Prostate gland (tissue), 2 donors: Measurements from ENCODE around the gene SMIM5. TPM values are rescaled to one million over a fixed set of nuclear protein-coding genes. Genes with fewer than 3 reads are reported as not detected.
A peak's percentile ranks its signal among the peaks of the same experiment; 100 is the strongest.

Experiments
- DNase-seq: peaks from one replicate; pipeline ENCODE4 v3.0.0-alpha.2; 2019; ENCODE audit warnings: low spot score
- H3K27ac ChIP-seq, 2 donors: fragments of 200-600 bp; sonication (generic); 2 replicates each; pipeline ENCODE4 v1.5.1; 2017 to 2019
- H3K27me3 ChIP-seq: fragments of 200-600 bp; sonication (generic); replicated peaks from 2 replicates; pipeline ENCODE4 v1.5.1; 2019; ENCODE audit not compliant: insufficient read depth
- H3K36me3 ChIP-seq, 2 donors: fragments of 200-600 bp; sonication (generic); 1 replicate in 1 of 2; 2 replicates in 1 of 2; pipeline versions ENCODE4 v1.5.1 to v1.8.1; 2017 to 2019
- H3K4me1 ChIP-seq: fragments of 200-600 bp; sonication (generic); replicated peaks from 2 replicates; pipeline ENCODE4 v1.5.1; 2019
- H3K4me3 ChIP-seq, 2 donors: fragments of 200-600 bp; sonication (generic); 2 replicates each; pipeline ENCODE4 v1.5.1; 2017 to 2019
- H3K9me3 ChIP-seq: fragments of 200-600 bp; sonication (generic); 2 replicates; pipeline ENCODE4 v1.5.1; 2017
- POLR2A ChIP-seq: fragments of 450-650 bp; IDR thresholded peaks from one replicate; pipeline ENCODE4 v1.6.1; 2016; ENCODE audit warnings: antibody characterized with exemption, mild to moderate bottlenecking
- POLR2AphosphoS5 ChIP-seq: sonication (generic); formaldehyde crosslinking; IDR thresholded peaks from one replicate; pipeline ENCODE4 v1.6.1; 2017; ENCODE audit warnings: antibody characterized with exemption
- whole genome bisulfite sequencing: methylation state at CpG from one replicate; pipeline ENCODE4 v1.1.5; 2018; 5-methylcytosine and 5-hydroxymethylcytosine counted together
- intact Hi-C: fragments of 100-400 bp; cut with DNase I; formaldehyde crosslinking; loops from one replicate; pipeline ENCODE4 v1.14.2; 2022
- total RNA-seq, 2 donors: library from RNA; depleted of rRNA; stranded (reverse); fragments of >200 nt; gene quantifications; one replicate each; pipeline ENCODE4 v1.1.0, GENCODE V29; 2016
- TF ChIP-seq, protein P1 (sequence below), 4 experiments: fragments of 200-600 bp in 2 of 4; fragments of 450-650 bp in 2 of 4; sonication (generic) in 2 of 4; IDR thresholded peaks; 1 replicate in 3 of 4; 2 replicates in 1 of 4; pipeline ENCODE4 v1.5.1; 2016 to 2019; ENCODE audit warnings: antibody characterized with exemption in 4 of 4, mild to moderate bottlenecking in 2 of 4, moderate library complexity in 2 of 4

The SMIM5 gene, protein sequence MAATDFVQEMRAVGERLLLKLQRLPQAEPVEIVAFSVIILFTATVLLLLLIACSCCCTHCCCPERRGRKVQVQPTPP
- total RNA-seq, result 1 to 10 TPM in 1 of 2 donors, under 1 TPM in 1; 0.27 to 4.1 TPM

DNA sequence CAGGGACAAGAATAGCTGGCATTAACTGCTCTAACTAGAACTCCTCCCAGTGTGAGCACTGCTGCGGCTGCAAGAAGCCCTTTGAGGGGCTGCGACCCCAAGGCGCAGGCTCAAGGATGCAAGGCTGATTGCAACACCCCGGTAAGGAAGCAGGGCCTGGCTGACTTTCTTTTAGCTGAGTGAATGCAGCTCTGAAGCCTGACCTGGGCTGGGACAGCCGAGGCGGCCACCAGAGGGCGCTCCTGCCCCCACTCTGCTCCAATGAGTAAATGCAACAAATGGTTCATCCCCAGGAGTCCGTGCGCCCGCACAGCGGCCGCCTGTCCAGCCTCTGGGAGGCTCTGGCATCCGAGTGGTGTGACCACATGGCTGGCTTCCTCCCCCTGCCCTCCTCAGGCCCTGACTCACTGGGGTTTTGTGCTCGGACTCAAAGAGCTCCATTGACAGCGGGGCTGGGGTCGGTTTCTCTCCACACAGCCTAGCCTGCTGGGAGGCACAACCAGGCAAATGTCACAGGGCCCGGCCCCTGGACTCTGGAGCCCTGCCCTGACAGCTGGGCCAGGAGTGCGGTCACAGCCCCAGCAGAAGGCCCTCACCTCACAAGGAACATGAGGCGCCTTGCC, at the start of gene SMIM5:
TSS of gene SMIM5 (plus strand) at position 572 of the 623 bp plus-strand sequence. CDS start 6,768 bp downstream, outside the sequence.
- H3K27ac ChIP-seq, result peak within 1 kb of the TSS; percentile 77 to 78
- peaks cover 15% of the 10 kb centered on the region for H3K4me1 ChIP-seq
- peak; percentile 78 for DNase-seq
- TF ChIP-seq POLR2A (no peak), POLR2AphosphoS5 (peak; percentile 61)
- TF ChIP-seq, protein P1, sequence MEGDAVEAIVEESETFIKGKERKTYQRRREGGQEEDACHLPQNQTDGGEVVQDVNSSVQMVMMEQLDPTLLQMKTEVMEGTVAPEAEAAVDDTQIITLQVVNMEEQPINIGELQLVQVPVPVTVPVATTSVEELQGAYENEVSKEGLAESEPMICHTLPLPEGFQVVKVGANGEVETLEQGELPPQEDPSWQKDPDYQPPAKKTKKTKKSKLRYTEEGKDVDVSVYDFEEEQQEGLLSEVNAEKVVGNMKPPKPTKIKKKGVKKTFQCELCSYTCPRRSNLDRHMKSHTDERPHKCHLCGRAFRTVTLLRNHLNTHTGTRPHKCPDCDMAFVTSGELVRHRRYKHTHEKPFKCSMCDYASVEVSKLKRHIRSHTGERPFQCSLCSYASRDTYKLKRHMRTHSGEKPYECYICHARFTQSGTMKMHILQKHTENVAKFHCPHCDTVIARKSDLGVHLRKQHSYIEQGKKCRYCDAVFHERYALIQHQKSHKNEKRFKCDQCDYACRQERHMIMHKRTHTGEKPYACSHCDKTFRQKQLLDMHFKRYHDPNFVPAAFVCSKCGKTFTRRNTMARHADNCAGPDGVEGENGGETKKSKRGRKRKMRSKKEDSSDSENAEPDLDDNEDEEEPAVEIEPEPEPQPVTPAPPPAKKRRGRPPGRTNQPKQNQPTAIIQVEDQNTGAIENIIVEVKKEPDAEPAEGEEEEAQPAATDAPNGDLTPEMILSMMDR (IDR thresholded peaks at IDR 0.05), result peak; percentile 92 to 97 (median 96)
- 9% methylated on average over 18 of the region's 19 CpGs for WGBS
- H3K36me3 ChIP-seq, result no peaks in the 10 kb centered on the region
- H3K4me3 ChIP-seq, result no peak within 1 kb of the TSS
- H3K27me3 ChIP-seq, result no peaks in the 10 kb centered on the region
- intact Hi-C loops, result loop anchor here (1.0 kb wide), 1 partner anchor 117 kb away; no protein-coding TSS in a partner anchor
- no peaks in the 10 kb centered on the region for H3K9me3 ChIP-seq

DNA sequence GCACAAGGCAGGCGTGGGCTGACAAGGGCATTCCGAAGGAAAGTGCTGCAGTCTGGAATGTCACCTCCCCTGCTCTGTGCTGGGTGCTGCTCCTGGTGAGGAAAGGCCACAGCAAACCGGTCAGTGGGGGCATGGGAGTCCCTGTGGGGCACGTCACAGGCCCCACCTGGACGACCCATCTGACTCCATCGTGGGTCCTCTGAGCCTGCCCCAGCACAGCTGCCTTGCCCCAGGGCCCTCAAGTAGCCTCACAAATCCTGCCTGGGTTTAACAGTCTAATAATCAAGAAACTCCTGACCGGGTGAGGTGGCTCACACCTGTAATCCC, 48.4 kb upstream of the SMIM5 start:
- Histone ChIP-seq H3K4me1 (peaks cover 9% of the 10 kb centered on the region), H3K27me3 (no peaks in the 10 kb centered on the region), H3K36me3 (no peaks in the 10 kb centered on the region), H3K9me3 (no peaks in the 10 kb centered on the region), H3K4me3 (no peak overlapping the region), H3K27ac (no peak overlapping the region)
- no peak for DNase-seq
- intact Hi-C loops, result loop anchor here (5.0 kb wide), 1 partner anchor 158 kb away; no protein-coding TSS in a partner anchor
- no peak for TF ChIP-seq POLR2AphosphoS5
- TF ChIP-seq POLR2A, result no peak
- WGBS, result 97% methylated on average over 7 of the region's 7 CpGs

DNA sequence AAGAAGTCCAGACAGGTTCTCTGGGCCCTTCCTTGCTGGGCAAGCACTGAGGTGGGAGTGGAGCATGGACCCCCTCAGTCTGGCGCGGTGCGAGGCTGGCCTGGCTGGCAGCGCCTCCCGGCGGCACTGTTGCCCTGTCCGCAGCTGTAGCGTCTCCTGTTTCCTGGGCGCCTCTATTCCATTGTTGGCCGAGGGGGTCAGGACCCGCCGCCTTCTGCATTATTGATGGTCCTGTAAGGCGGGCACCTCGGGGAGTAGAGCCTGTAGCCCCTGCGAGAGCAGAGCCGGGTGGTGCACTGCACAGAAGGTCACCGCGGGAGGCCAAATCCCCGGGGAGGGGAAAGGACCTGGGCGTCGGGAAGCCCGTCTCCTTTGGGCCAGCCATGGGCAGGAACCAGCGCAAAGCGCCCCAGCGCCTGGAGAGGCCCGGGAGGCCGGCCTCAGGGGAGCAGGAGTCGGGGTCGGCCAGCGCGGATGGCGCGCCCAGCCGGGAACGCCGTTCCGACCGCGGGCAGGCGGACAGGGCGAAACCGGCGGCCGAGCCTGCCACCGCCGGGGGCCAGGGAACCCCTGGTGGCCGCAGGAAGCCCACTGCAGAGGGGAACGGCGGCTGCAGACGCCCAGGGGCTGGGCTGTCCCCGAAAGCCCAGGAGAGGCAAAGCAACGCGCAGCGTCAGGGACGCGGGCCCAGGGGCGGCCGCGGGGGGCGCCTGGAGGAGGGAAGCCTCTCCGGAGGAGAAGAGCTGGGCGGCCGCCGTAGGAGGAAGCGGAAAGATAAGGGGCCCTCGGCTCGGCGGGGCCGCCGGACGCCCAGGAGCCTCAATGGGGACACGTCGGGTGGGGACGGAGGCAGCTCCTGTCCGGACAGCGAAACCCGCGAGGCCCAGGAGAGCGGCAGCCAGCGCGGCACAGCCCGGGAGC, 45.3 kb upstream of the SMIM5 start, which contains the start of gene MYO15B:
TSS of gene MYO15B (plus strand) at position 126 of the 921 bp plus-strand sequence. CDS start at position 384, 258 bp downstream.
- intact Hi-C loops, result loop anchor here (2.0 to 5.0 kb wide), 2 partner anchors 71 to 161 kb away; partner anchors contain the start of gene TSEN54
- no peak for DNase-seq
- WGBS, result 3% methylated on average over 49 of the region's 82 CpGs

DNA sequence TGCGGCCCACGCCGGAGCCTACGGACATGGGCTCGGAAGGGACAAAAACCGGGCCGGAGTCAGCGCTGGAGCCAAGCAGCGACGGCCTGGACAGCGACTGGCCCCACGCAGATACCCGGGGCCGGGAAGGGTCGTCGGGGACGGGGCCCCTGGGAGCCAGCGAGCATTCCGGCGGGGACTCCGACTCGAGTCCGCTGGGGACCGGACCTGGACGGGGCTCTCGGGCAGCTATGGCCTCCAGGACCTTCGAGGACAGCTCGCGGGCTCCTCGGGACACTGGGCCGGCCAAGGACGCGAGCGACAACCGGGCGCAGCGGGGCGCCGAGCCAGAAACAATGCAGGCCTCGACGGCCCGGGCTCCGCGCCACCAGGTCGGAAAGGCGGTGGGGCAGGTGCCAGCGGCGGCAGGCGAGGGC, 44.6 kb upstream of the SMIM5 start:
- H3K4me3 ChIP-seq, result peak overlapping the region; percentile 52 to 56
- intact Hi-C loops, result loop anchor here (2.0 to 5.0 kb wide), 2 partner anchors 72 to 161 kb away; partner anchors contain the start of gene TSEN54
- no peaks in the 10 kb centered on the region for H3K9me3 ChIP-seq
- H3K27ac ChIP-seq, result peak overlapping the region; percentile 83 to 90
- TF ChIP-seq, protein P1 (IDR thresholded peaks at IDR 0.05), result no peak
- no peak for TF ChIP-seq POLR2A
- TF ChIP-seq POLR2AphosphoS5, result no peak
- H3K4me1 ChIP-seq, result peaks cover 10% of the 10 kb centered on the region
- WGBS, result 6% methylated on average over 34 of the region's 49 CpGs
- DNase-seq, result peak; percentile 25
- H3K27me3 ChIP-seq, result no peaks in the 10 kb centered on the region
- H3K36me3 ChIP-seq, result no peaks in the 10 kb centered on the region

More for the DNA sequence above, 45.3 kb upstream of the SMIM5 start, which contains the start of gene MYO15B:
- H3K36me3 ChIP-seq, result no peaks in the 10 kb centered on the region
- no peaks in the 10 kb centered on the region for H3K27me3 ChIP-seq
- H3K4me3 ChIP-seq, result peak within 1 kb of the TSS; percentile 52 to 56
- no peak for TF ChIP-seq POLR2A
- TF ChIP-seq, protein P1 (IDR thresholded peaks at IDR 0.05), result peak in 2 of 4 experiments; percentile 31 to 61
- peak within 1 kb of the TSS; percentile 83 to 90 for H3K27ac ChIP-seq
- H3K9me3 ChIP-seq, result no peaks in the 10 kb centered on the region
- peaks cover 10% of the 10 kb centered on the region for H3K4me1 ChIP-seq
